GM18868 (cell line): ENCODE measurements around the gene GSTO1.

Experiments used
- ATAC-seq: cut with Tn5 transposase; IDR thresholded peaks from one replicate; pipeline ENCODE4 v1.9.1; 2021; ENCODE audit warnings: mild to moderate bottlenecking, moderate library complexity; ENCODE audit not compliant: unreplicated experiment

GSTO1 gene

GRCh38 chr10:104301907-104302690, 47.4 kb downstream of the GSTO1 start:
- no peak for ATAC-seq

DNA sequence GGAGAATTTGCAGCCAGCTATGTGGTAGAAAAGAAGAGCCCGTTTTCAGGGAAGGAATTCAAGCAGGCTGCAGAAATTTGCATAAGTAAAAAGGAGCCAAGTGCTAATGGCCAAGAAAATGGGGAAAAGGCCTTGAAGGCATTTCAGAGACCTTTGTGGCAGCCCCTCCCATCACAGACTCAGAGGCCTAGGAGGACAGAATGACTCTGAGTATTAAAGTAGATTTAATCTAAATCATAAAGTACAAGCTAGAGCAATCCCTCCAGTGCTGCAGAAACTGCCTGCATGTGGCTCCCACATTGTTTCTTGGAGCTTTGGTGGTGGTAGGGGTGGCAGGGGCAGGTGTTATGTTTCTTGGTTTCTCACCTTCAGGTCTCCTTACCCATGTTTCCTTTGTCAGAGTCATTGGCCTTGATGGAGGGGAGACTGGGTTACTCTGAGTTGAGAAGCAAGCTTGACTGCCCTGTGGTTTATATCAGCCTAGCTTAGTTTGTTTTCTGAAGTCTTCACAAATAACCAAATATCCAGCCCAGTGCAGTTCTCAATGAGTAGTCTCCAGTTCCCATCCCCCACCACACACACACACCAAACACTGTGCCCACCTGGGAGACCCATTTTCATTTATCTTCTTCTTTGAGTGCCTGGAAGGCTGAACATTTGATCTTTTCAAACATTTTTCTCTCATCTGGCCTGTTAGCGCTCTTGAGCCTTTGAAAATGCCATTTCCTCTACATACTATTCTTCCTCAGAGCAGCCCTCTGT, 49.1 kb downstream of the GSTO1 start:
- no peak for ATAC-seq

DNA sequence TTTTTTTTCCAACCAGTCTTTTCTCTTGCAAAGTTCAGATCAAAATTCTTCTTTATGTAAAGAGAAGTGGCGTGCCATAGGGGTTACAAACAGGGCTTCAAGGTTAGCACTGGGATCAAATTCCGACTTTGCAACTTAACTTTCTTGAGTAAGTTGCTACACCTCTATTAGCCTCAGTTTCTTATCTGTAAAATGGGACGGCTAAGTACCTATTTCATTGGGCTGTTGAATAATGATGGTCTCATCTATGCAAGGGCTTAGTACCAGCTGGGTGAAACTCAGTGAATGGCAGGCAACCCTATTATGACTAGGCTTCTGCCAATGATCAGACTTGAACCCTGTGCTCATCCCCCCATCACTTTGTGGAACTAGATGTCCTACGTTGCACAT, 49.7 kb downstream of the GSTO1 start:
- ATAC-seq = no peak

DNA sequence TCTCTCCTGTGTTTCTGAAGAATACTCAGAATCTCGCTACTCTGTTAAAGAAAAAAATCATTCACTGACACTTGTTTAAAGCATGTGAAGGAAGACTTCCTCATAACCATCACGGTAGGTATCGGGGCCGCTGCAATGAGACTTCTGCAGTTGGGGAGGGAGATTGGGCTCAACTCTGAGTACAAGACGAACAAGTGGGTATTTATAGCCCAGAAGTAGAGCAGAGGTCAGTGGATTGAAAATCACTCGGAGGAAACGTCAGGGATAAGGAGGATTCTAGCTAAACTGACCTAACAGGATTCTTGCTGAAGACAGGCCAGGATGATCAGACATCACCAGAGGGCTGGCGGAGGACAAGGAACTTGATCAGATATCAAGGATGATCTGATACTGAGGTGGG, 50.2 kb downstream of the GSTO1 start:
- no peak for ATAC-seq

DNA sequence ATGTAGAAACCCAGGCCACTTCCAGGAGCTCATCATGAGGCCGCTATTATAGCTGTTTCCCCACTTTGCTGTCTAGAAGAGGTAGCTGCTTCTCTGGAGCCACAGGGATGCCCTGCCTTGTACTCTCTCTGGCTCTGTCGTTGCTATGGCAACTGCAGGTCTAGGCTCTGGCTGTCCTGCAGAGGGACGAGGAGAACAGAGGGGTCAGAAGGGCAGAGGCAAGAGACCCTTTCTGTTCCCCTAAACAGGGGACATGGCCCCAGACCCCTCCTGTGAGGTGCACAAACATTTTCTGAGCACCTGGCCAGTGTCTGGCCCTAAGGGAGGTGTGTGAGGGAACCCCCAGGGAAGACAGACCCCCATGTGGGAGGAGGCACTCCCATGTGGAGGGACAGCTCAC, 52.2 kb downstream of the GSTO1 start:
- no peak for ATAC-seq

DNA sequence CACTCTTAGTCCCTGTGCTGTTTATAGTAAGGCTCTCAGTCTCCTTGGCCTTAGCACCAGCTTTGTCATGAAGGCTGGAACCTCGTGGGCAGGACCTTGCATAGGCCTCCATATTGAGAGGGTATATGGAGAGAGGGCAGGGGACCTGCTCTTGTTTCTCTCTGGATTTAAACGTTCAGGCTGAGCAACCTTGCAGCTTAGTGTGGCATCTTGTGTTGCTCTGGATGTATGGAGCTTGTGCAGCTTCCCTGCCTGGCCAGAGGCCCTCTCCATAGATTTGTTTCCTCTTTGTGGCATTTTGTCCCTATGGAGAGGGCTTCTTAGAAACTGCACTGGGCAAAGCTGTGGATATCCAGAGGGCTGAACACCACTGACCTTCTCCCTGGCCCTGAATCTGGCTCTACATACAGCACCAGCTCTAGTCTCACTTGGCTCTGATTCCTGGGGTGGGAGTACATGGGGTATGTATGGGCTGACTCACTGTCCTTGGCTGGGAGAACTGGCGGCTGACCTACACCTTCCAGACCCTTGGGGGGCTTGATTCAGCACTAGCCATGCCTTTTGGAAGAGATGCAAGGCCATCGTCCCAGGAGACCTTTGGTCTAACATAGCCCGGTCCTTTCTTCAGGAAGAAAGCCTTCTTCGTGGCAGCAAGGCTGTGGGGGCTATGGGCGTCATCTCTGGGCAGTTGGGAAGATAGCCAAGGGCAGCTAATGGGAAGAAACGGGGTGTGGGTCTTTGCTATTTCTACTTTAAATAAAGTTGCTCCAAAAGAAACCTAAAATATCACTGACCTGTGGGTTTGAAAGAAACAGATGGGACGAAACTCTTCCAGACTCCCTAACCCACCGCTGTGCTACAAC, 53.1 kb downstream of the GSTO1 start:
- no peak for ATAC-seq

DNA sequence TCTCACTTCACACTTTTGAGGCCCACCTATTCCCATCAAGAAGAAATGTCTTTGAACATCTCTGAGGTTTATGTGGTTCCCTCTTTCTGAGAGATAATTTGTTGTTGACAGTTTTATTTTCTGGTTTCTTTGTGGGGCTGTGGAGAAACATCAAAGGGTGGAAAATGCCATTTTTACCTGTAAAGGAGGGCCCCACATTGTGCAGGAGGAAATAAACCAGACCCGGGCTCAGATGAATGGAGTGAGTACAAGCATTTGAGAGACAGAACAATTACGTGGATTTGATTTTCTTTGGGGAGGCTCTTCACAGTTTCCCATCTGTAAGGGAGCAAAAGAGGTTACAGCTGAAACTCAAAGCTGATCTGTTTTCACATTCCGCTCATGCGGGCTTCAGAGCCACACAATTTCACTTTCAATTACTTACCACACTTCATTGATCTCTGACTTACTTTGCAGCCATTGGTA, 53.8 kb downstream of the GSTO1 start:
- ATAC-seq = peak; percentile 77

- no peak for ATAC-seq
Measured at GRCh38 chr10:104309980-104310978, 55.6 kb downstream of the GSTO1 start.

- ATAC-seq = no peak
Measured at GRCh38 chr10:104311184-104311720, 56.6 kb downstream of the GSTO1 start.

GRCh38 chr10:104314591-104315485, 60.1 kb downstream of the GSTO1 start:
- no peak for ATAC-seq

GRCh38 chr10:104315486-104315921, 60.8 kb downstream of the GSTO1 start:
- no peak for ATAC-seq

DNA sequence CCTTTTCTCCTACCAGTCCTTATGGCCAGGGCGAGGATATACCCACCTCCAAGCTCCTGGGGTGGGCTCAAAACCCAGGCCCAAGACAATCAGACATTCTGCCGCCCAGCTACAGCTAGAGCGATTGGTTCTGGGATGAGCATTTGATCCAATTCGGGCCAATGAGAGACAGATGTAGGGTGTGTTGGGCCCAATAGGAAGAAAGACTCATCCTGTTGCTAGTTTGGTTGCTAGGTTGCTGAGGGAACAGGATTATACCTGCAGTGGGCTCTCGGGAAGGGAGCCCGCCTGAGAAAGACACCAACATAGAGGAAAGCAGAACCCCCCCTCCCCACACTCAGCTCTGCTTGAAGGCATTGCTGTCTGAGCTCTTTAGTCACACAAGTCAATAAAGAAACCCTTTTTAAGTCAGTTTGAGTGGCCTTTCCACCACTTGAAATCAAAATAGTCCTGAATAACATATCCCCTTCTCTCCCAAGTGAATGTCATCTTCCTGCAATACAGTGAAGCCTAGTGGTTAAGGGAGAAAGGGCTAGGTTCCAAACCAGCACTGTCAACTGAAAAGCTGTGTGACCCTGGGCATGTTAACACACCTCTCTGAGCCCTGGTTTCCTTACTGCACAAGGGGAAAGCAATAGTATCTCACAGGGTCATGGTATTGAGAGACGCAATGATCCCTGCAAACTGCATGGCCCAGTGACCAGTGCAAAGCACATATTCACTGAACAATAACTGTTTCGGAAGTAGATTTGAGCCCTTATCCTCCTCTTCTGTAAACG, 61.8 kb downstream of the GSTO1 start:
- ATAC-seq = no peak
